Left renal pelvis (tissue), 4 donors: Measurements from ENCODE around the gene TP73. TPM values are rescaled to one million over a fixed set of nuclear protein-coding genes. Genes with fewer than 3 reads are reported as not detected.

Experiments used
- DNase-seq, 4 donors: peaks; one replicate each; pipeline ENCODE4 v3.0.0-alpha.2; 2013; ENCODE audit warnings: low read depth in 4 of 4, low spot score in 3 of 4
- polyA plus RNA-seq, 4 donors: library from polyadenylated mRNA; unstranded; fragments of 120-200 nt; gene quantifications; one replicate each; pipeline ENCODE4 v1.2.1, GENCODE V29; 2013; ENCODE audit not compliant: insufficient read length in 4 of 4

Gene TP73
- polyA plus RNA-seq, 4 donors: 0.47 to 0.97 (median 0.74) TPM

- no peak for DNase-seq
Observed at GRCh38 chr1:3632716-3633343, 19.5 kb upstream of the TP73 start.

- no peak for DNase-seq
Observed at GRCh38 chr1:3633344-3634058, 18.8 kb upstream of the TP73 start.

GRCh38 chr1:3634059-3634800, 18.1 kb upstream of the TP73 start:
- no peak for DNase-seq

- DNase-seq: no peak
Observed at GRCh38 chr1:3636080-3636479, 16.2 kb upstream of the TP73 start.

GRCh38 chr1:3636531-3636930, 15.8 kb upstream of the TP73 start:
- DNase-seq: no peak

- no peak for DNase-seq
Observed at GRCh38 chr1:3638027-3638426, 14.3 kb upstream of the TP73 start.

- DNase-seq: no peak
Observed at GRCh38 chr1:3638676-3639075, 13.6 kb upstream of the TP73 start.

- DNase-seq: no peak
Observed at GRCh38 chr1:3639397-3639911, 12.9 kb upstream of the TP73 start.

- DNase-seq: no peak
Observed at GRCh38 chr1:3640121-3640837, 12.0 kb upstream of the TP73 start.

- no peak for DNase-seq
Observed at GRCh38 chr1:3641046-3641760, 11.1 kb upstream of the TP73 start.

GRCh38 chr1:3641816-3642215, 10.5 kb upstream of the TP73 start:
- DNase-seq: no peak

GRCh38 chr1:3642919-3643675, 9.2 kb upstream of the TP73 start:
- no peak for DNase-seq

- DNase-seq: no peak
Observed at GRCh38 chr1:3644273-3644672, 8.0 kb upstream of the TP73 start.

- no peak for DNase-seq
Observed at GRCh38 chr1:3645247-3645646, 7.1 kb upstream of the TP73 start.

- no peak for DNase-seq
Observed at GRCh38 chr1:3645666-3646355, 6.5 kb upstream of the TP73 start.

- DNase-seq: no peak
Observed at GRCh38 chr1:3646596-3646995, 5.7 kb upstream of the TP73 start.

- peak; percentile 62 to 75 (median 73) for DNase-seq
Observed at GRCh38 chr1:3649342-3650247, 2.7 kb upstream of the TP73 start, which contains the start of gene WRAP73. TSS of gene WRAP73 (minus strand) at chr1:3650103. CDS start at chr1:3649999, 104 bp downstream.
